ENCODE results near the gene TAF3.

- TF ChIP-seq CTCF (IDR thresholded peaks at IDR 0.05) = no peak
- no peak for TF ChIP-seq POLR2A (IDR thresholded peaks at IDR 0.05)
- no peak for TF ChIP-seq POLR2AphosphoS5 (IDR thresholded peaks at IDR 0.05)
Observed at GRCh38 chr10:7891634-7892033, 73.3 kb downstream of the TAF3 start.

Data from breast epithelium (tissue), 3 donors.